Activated T-helper 1 cell treated with anti-CD3 and anti-CD28 coated beads, Interleukin-2, amount 50 U/mL, for 16 hours (primary cell): ENCODE data around the gene IMMP2L.
"Not testable (repeated sequence)": the region's sequence is repeated elsewhere in the genome, so short reads cannot be mapped to it uniquely, and the experiment has no call there.

Source experiments
- DNase-seq, 2 donors: peaks; one replicate each; pipeline ENCODE4 v3.0.0-alpha.2; 2020; ENCODE audit warnings: low read depth in 1 of 2, low spot score in 1 of 2

The IMMP2L gene

GRCh38 chr7:111509288-111509687 is 53.0 kb downstream of the IMMP2L start:
- DNase-seq = no peak

GRCh38 chr7:111508387-111508786 is 53.9 kb downstream of the IMMP2L start:
- DNase-seq = no peak

GRCh38 chr7:111505422-111505821 is 56.9 kb downstream of the IMMP2L start:
- DNase-seq = not testable (repeated sequence)

- DNase-seq = not testable (repeated sequence)
Measured at GRCh38 chr7:111501799-111502198, 60.5 kb downstream of the IMMP2L start.

GRCh38 chr7:111499027-111499426 is 63.3 kb downstream of the IMMP2L start:
- DNase-seq = no peak

GRCh38 chr7:111498391-111499007 is 63.8 kb downstream of the IMMP2L start:
- DNase-seq = no peak

- no peak for DNase-seq
Measured at GRCh38 chr7:111495173-111495810, 67.0 kb downstream of the IMMP2L start.

- DNase-seq = no peak
Measured at GRCh38 chr7:111492234-111492633, 70.1 kb downstream of the IMMP2L start.

GRCh38 chr7:111486472-111487142 is 75.7 kb downstream of the IMMP2L start:
- no peak for DNase-seq

GRCh38 chr7:111485701-111486380 is 76.5 kb downstream of the IMMP2L start:
- no peak for DNase-seq

- DNase-seq = no peak
Measured at GRCh38 chr7:111483078-111483477, 79.2 kb downstream of the IMMP2L start.

GRCh38 chr7:111477462-111478225 is 84.6 kb downstream of the IMMP2L start:
- no peak for DNase-seq

- DNase-seq = no peak
Measured at GRCh38 chr7:111476586-111477293, 85.6 kb downstream of the IMMP2L start.

GRCh38 chr7:111475959-111476358 is 86.3 kb downstream of the IMMP2L start:
- DNase-seq = no peak

- DNase-seq = no peak
Measured at GRCh38 chr7:111475419-111475748, 86.9 kb downstream of the IMMP2L start.

GRCh38 chr7:111474723-111475418 is 87.4 kb downstream of the IMMP2L start:
- DNase-seq = no peak

- no peak for DNase-seq
Measured at GRCh38 chr7:111473449-111474198, 88.7 kb downstream of the IMMP2L start.

GRCh38 chr7:111470998-111471397 is 91.3 kb downstream of the IMMP2L start:
- no peak for DNase-seq

- not testable (repeated sequence) for DNase-seq
Measured at GRCh38 chr7:111469894-111470293, 92.4 kb downstream of the IMMP2L start.
